Measurements from ENCODE around the gene CFL1.

DNA sequence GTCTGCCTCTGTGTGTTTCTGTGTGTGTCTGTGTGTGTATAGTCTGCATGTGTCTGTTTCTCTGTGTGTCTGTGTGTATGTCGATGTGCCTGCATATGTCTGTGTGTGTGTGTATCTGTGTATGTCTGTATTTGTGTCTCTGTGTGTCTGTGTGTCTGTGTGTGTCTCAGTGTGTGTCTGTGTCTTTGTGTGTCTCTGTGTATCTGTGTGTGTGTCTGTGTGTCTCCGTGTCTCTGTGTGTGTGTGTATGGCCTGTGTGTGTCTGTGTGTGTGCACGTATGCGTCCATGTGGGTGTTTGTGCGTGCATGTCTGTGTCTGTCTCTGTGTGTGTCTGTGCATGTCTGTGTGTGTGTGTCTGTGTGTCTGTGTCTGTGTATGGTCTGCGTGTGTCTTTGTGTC is 23.8 kb downstream of the CFL1 start:
- no peak for TF ChIP-seq EZH2 (IDR thresholded peaks at IDR 0.05)
- no peak for TF ChIP-seq POLR2AphosphoS5 (IDR thresholded peaks at IDR 0.05; ENCODE audit: borderline replicate concordance, low read depth, low read length)
- TF ChIP-seq FOXP2 (optimal IDR thresholded peaks at IDR 0.05; ENCODE audit: control extremely low read depth, extremely low read length, insufficient read depth), result no peak

All from SK-N-MC (cell line).